ENCODE results near the gene GLDN. TPM values are rescaled to one million over a fixed set of nuclear protein-coding genes. Genes with fewer than 3 reads are reported as not detected.

Gene GLDN
- polyA plus RNA-seq, 1 of the 3 experiments (the other 2 are of a cell fraction): not detected

- POLR2A ChIA-PET: no interaction called here
- Histone ChIP-seq H4K20me1 (ENCODE audit: insufficient read depth) (no peaks in the 10 kb centered on the region), H3K36me3 (replicated peaks in 1 of 2; ENCODE audit: control insufficient read depth in 1 of 2, insufficient read depth in 2 of 2, low read length in 1 of 2) (peaks cover 25 to 48% of the 10 kb centered on the region in 2 experiments), H3K27ac (ENCODE audit: low read depth in 2 of 2, low read length in 1 of 2) (no peak overlapping the region), H3K79me2 (ENCODE audit: insufficient read depth) (no peaks in the 10 kb centered on the region), H2AFZ (ENCODE audit: low read depth) (no peak overlapping the region), H3K4me2 (no peak overlapping the region), H3K4me3 (ENCODE audit: low read depth in 2 of 2, low read length in 1 of 2) (no peak overlapping the region), H3K9ac (no peak overlapping the region), H3K4me1 (ENCODE audit: control insufficient read depth in 1 of 2, insufficient read depth in 2 of 2, low read depth in 1 of 2, low read length in 1 of 2) (peaks cover 0 to 2% of the 10 kb centered on the region in 2 experiments; a peak in 1 of 4 replicates), H3K9me3 (no peaks in the 10 kb centered on the region), H3K27me3 (ENCODE audit: insufficient read depth) (no peaks in the 10 kb centered on the region), H3F3A (replicated peaks; ENCODE audit: insufficient read depth) (no peaks in the 10 kb centered on the region), H3K9me2 (no peaks in the 10 kb centered on the region)
- 86% methylated on average over 4 of the region's 4 CpGs for WGBS (ENCODE audit: low lambda C conversion rate)
- TF ChIP-seq FOXM1 (IDR thresholded peaks at IDR 0.05; ENCODE audit: low read depth) (no peak), MEF2A (IDR thresholded peaks at IDR 0.05; ENCODE audit: borderline replicate concordance, low read depth) (no peak), USF1 (IDR thresholded peaks at IDR 0.05; ENCODE audit: borderline replicate concordance, low read depth) (no peak), ELF1 (IDR thresholded peaks at IDR 0.05) (no peak)
- CTCF ChIA-PET: no interaction called here
- DNase-seq: no peak
Measured at GRCh38 chr15:51447855-51448621, 106.6 kb downstream of the GLDN start.

- no peaks in the 10 kb centered on the region for H3K27me3 ChIP-seq (ENCODE audit: insufficient read depth)
- H3K4me2 ChIP-seq: no peak overlapping the region
- no peaks in the 10 kb centered on the region for H3F3A ChIP-seq (replicated peaks; ENCODE audit: insufficient read depth)
- ChIA-PET CTCF (interaction anchor here (1.2 kb wide), 1 partner anchor 10 kb away, joined by 3 read pairs; no protein-coding TSS in a partner anchor), POLR2A (no interaction called here)
- H3K27ac ChIP-seq (ENCODE audit: low read depth in 2 of 2, low read length in 1 of 2): no peak overlapping the region
- no peak overlapping the region for H3K4me3 ChIP-seq (ENCODE audit: low read depth in 2 of 2, low read length in 1 of 2)
- H3K9me2 ChIP-seq: no peaks in the 10 kb centered on the region
- no peaks in the 10 kb centered on the region for H3K79me2 ChIP-seq (ENCODE audit: insufficient read depth)
- WGBS (ENCODE audit: low lambda C conversion rate): 89% methylated on average over 7 of the region's 7 CpGs
- no peak overlapping the region for H3K9ac ChIP-seq
- no peak overlapping the region for H2AFZ ChIP-seq (ENCODE audit: low read depth)
- H4K20me1 ChIP-seq (ENCODE audit: insufficient read depth): no peaks in the 10 kb centered on the region
- peaks cover 31 to 48% of the 10 kb centered on the region in 2 experiments for H3K36me3 ChIP-seq (replicated peaks in 1 of 2; ENCODE audit: control insufficient read depth in 1 of 2, insufficient read depth in 2 of 2, low read length in 1 of 2)
- H3K9me3 ChIP-seq: no peaks in the 10 kb centered on the region
- TF ChIP-seq NFIC (IDR thresholded peaks at IDR 0.05; ENCODE audit: borderline replicate concordance) (no peak), CHD2 (IDR thresholded peaks at IDR 0.05; ENCODE audit: low read length, partially characterized antibody) (no peak), TCF12 (IDR thresholded peaks at IDR 0.05) (no peak), RAD21 (IDR thresholded peaks at IDR 0.05; ENCODE audit: low read length) (no peak), ELF1 (IDR thresholded peaks at IDR 0.05) (no peak), TEAD4 (IDR thresholded peaks at IDR 0.05; ENCODE audit: borderline replicate concordance, insufficient read depth) (no peak), POLR2AphosphoS5 (IDR thresholded peaks at IDR 0.05; ENCODE audit: low read depth, low read length) (no peak), USF1 (IDR thresholded peaks at IDR 0.05; ENCODE audit: borderline replicate concordance, low read depth) (no peak), GATA2 (CRISPR knock-in tag; IDR thresholded peaks at IDR 0.05) (no peak)
- TF ChIP-seq, protein P1, sequence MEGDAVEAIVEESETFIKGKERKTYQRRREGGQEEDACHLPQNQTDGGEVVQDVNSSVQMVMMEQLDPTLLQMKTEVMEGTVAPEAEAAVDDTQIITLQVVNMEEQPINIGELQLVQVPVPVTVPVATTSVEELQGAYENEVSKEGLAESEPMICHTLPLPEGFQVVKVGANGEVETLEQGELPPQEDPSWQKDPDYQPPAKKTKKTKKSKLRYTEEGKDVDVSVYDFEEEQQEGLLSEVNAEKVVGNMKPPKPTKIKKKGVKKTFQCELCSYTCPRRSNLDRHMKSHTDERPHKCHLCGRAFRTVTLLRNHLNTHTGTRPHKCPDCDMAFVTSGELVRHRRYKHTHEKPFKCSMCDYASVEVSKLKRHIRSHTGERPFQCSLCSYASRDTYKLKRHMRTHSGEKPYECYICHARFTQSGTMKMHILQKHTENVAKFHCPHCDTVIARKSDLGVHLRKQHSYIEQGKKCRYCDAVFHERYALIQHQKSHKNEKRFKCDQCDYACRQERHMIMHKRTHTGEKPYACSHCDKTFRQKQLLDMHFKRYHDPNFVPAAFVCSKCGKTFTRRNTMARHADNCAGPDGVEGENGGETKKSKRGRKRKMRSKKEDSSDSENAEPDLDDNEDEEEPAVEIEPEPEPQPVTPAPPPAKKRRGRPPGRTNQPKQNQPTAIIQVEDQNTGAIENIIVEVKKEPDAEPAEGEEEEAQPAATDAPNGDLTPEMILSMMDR (IDR thresholded peaks at IDR 0.05): no peak
- DNase-seq: no peak
- H3K4me1 ChIP-seq (ENCODE audit: control insufficient read depth in 1 of 2, insufficient read depth in 2 of 2, low read depth in 1 of 2, low read length in 1 of 2): peaks cover 0 to 2% of the 10 kb centered on the region in 2 experiments; a peak in 1 of 4 replicates
Measured at GRCh38 chr15:51448622-51449399, 107.4 kb downstream of the GLDN start.

Measured in SK-N-SH (cell line).